ENCODE data around the gene PSME4.
"Not testable (repeated sequence)": the region's sequence is repeated elsewhere in the genome, so short reads cannot be mapped to it uniquely, and the experiment has no call there.

Gene PSME4

GRCh38 chr2:53827398-53828175 is 143.2 kb downstream of the PSME4 start:
- no peak for DNase-seq

GRCh38 chr2:53826587-53827397 is 144.0 kb downstream of the PSME4 start:
- DNase-seq, result no peak

GRCh38 chr2:53826030-53826410 is 144.8 kb downstream of the PSME4 start:
- DNase-seq, result no peak

GRCh38 chr2:53823639-53824038 is 147.2 kb downstream of the PSME4 start:
- DNase-seq, result not testable (repeated sequence)

- DNase-seq, result no peak
These were observed 149.0 kb downstream of the PSME4 start for GRCh38 chr2:53821810-53822209.

- no peak for DNase-seq
These were observed 150.1 kb downstream of the PSME4 start for GRCh38 chr2:53820711-53821110.

- no peak for DNase-seq
These were observed 150.7 kb downstream of the PSME4 start for GRCh38 chr2:53820048-53820447.

GRCh38 chr2:53819634-53820033 is 151.2 kb downstream of the PSME4 start:
- DNase-seq, result no peak

- DNase-seq, result no peak
These were observed 151.8 kb downstream of the PSME4 start for GRCh38 chr2:53818854-53819435.

All from stimulated activated CD4-positive, alpha-beta T cell treated with anti-CD3 and anti-CD28 coated beads, Interleukin-4, amount 100 ng/mL, for 24 hours (primary cell).